Endothelial cell of umbilical vein (primary cell): ENCODE measurements around the gene TEKTIP1. TPM values are rescaled to one million over a fixed set of nuclear protein-coding genes. Genes with fewer than 3 reads are reported as not detected.

Experiments used
- BruUV-seq: library from RNA; stranded (reverse); fragments of 400-500 nt; replicated peaks from 2 replicates; lab custom pipeline; 2021; lab: Mats Ljungman, UMichigan
- CTCF ChIA-PET: fragments of 300-600, 350-600 bp; sonication (Branson Sonifier 250); formaldehyde crosslinking; loops from one replicate; lab custom pipeline; 2021; ENCODE audit warnings: antibody characterized with exemption, inconsistent platforms; lab: Charles Lee
- POLR2A ChIA-PET: fragments of 300-600, 350-600 bp; sonication (Branson Sonifier 250); formaldehyde crosslinking; loops from one replicate; lab custom pipeline; 2021; ENCODE audit warnings: antibody characterized with exemption, inconsistent platforms; lab: Charles Lee
- DNase-seq: peaks from one replicate; pipeline ENCODE4 v3.0.0-alpha.2; 2011; ENCODE audit warnings: low read depth, low spot score
- FAIRE-seq: peaks from 2 replicates; lab custom pipeline; 2011; peaks lifted over from hg19 to GRCh38; lab: Jason Lieb, UNC
- H2AFZ ChIP-seq: 2 replicates; pipeline ENCODE4 v1.6.0; 2012; ENCODE audit warnings: low read depth, low read length, control low read depth, inconsistent platforms
- H3K27ac ChIP-seq: 2 replicates; pipeline ENCODE4 v1.5.1; 2011; ENCODE audit warnings: low read depth, mild to moderate bottlenecking, control low read depth, low read length, moderate library complexity; ENCODE audit not compliant: insufficient read depth
- H3K27me3 ChIP-seq, 2 experiments: 2 replicates each; pipeline versions ENCODE4 v1.6.0 to v1.6.1; 2011; ENCODE audit warnings: low read length in 2 of 2, mixed read lengths in 1 of 2; ENCODE audit not compliant: control insufficient read depth in 2 of 2, insufficient read depth in 2 of 2
- H3K36me3 ChIP-seq, 2 experiments: 2 replicates in 1 of 2; 3 replicates in 1 of 2; pipeline ENCODE4 v1.5.1; 2011; ENCODE audit warnings: low read length in 2 of 2, mild to moderate bottlenecking in 1 of 2, moderate library complexity in 1 of 2; ENCODE audit not compliant: control insufficient read depth in 2 of 2, insufficient read depth in 2 of 2; ENCODE audit errors: extremely low read depth in 1 of 2
- H3K4me1 ChIP-seq: 3 replicates; pipeline ENCODE4 v1.5.1; 2011; ENCODE audit warnings: mild to moderate bottlenecking, low read length; ENCODE audit not compliant: control insufficient read depth, insufficient read depth; ENCODE audit errors: extremely low read depth
- H3K4me2 ChIP-seq: 2 replicates; pipeline ENCODE4 v1.6.1; 2011; ENCODE audit warnings: low read length, control low read depth, mixed read lengths; ENCODE audit not compliant: insufficient read depth
- H3K4me3 ChIP-seq, 3 experiments: fragments of 200-600 bp in 1 of 3; sonication (generic), shearing (Covaris generic) in 1 of 3; replicated peaks in 1 of 3; 2 replicates each; pipeline ENCODE4 v1.5.1; 2011 to 2016; ENCODE audit warnings: control low read depth in 3 of 3, low read length in 3 of 3, mild to moderate bottlenecking in 2 of 3, inconsistent platforms in 1 of 3, low read depth in 1 of 3, moderate library complexity in 1 of 3; ENCODE audit not compliant: insufficient read depth in 1 of 3
- H3K79me2 ChIP-seq: 2 replicates; pipeline ENCODE4 v1.6.0; 2012; ENCODE audit warnings: low read length, inconsistent platforms; ENCODE audit not compliant: control insufficient read depth, insufficient read depth
- H3K9ac ChIP-seq: replicated peaks from 2 replicates; pipeline ENCODE3; 2011; ENCODE audit warnings: low read length, control low read depth; ENCODE audit not compliant: insufficient read depth; ENCODE audit errors: extremely low read depth
- H3K9me1 ChIP-seq: replicated peaks from 3 replicates; pipeline ENCODE4 v1.6.0; 2011; ENCODE audit warnings: mild to moderate bottlenecking, low read length; ENCODE audit not compliant: control insufficient read depth, insufficient read depth; ENCODE audit errors: extremely low read depth
- H3K9me3 ChIP-seq: replicated peaks from 2 replicates; pipeline ENCODE4 v1.5.1; 2012; ENCODE audit warnings: low read length, inconsistent platforms; ENCODE audit not compliant: control insufficient read depth, insufficient read depth
- H4K20me1 ChIP-seq: replicated peaks from 2 replicates; pipeline ENCODE3; 2011; ENCODE audit warnings: mild to moderate bottlenecking, low read length; ENCODE audit not compliant: control insufficient read depth, insufficient read depth; ENCODE audit errors: extremely low read depth
- CTCF ChIP-seq, 2 donors: IDR thresholded peaks; 1 replicate in 1 of 2; 2 replicates in 1 of 2; pipeline ENCODE4 v1.5.1; 2011; ENCODE audit warnings: low read length in 2 of 2, mild to moderate bottlenecking in 2 of 2, moderate library complexity in 2 of 2, control low read depth in 1 of 2, inconsistent platforms in 1 of 2, low read depth in 1 of 2; ENCODE audit not compliant: insufficient read depth in 1 of 2; ENCODE audit errors: extremely low read depth in 1 of 2
- EZH2 ChIP-seq: IDR thresholded peaks from 2 replicates; pipeline ENCODE4 v1.6.1; 2012; ENCODE audit warnings: borderline replicate concordance, low read depth, mild to moderate bottlenecking, moderate library complexity, low read length, inconsistent platforms; ENCODE audit not compliant: severe bottlenecking
- FOS ChIP-seq: IDR thresholded peaks from 2 replicates; pipeline ENCODE4 v1.6.1; 2011; ENCODE audit warnings: mild to moderate bottlenecking, low read length, moderate library complexity, borderline replicate concordance; ENCODE audit not compliant: insufficient read depth
- GATA2 ChIP-seq: IDR thresholded peaks from 2 replicates; pipeline ENCODE4 v1.7.0; 2011; ENCODE audit warnings: low read depth, mild to moderate bottlenecking, moderate library complexity, mixed read lengths, low read length; ENCODE audit not compliant: insufficient read length, insufficient read depth
- JUN ChIP-seq: IDR thresholded peaks from 2 replicates; pipeline ENCODE4 v1.6.1; 2011; ENCODE audit warnings: borderline replicate concordance, low read depth; ENCODE audit not compliant: insufficient read length, insufficient read depth
- MAX ChIP-seq: IDR thresholded peaks from 2 replicates; pipeline ENCODE4 v1.6.1; 2011; ENCODE audit not compliant: insufficient read depth, insufficient read length
- MYC ChIP-seq: IDR thresholded peaks from one replicate; pipeline ENCODE4 v1.6.1; 2011; ENCODE audit warnings: mild to moderate bottlenecking, low read depth, low read length
- POLR2A ChIP-seq: IDR thresholded peaks from 2 replicates; pipeline ENCODE4 v1.6.1; 2012; ENCODE audit warnings: low read depth, mild to moderate bottlenecking, control low read depth, low read length
- POLR2AphosphoS5 ChIP-seq: IDR thresholded peaks from 2 replicates; pipeline ENCODE4 v1.6.1; 2012; ENCODE audit warnings: low read depth, mild to moderate bottlenecking, control low read depth, low read length, moderate library complexity; ENCODE audit not compliant: insufficient read depth
- dilution Hi-C: fragments of 300-500 bp; cut with MboI; formaldehyde crosslinking; loops from one replicate; pipeline ENCODE4 v1.15.0; 2019; ENCODE audit warnings: low sequenced_read_pairs; ENCODE audit not compliant: extremely low pct_ligation_motif_present
- intact Hi-C: fragments of 100-400 bp; cut with micrococcal nuclease; formaldehyde crosslinking; loops from one replicate; pipeline ENCODE4 v1.10.0; 2022
- polyA plus RNA-seq, 4 experiments: library from polyadenylated mRNA; depleted of rRNA in 3 of 4; stranded (reverse) in 3 of 4; unstranded in 1 of 4; fragments of >200 nt; gene quantifications; 2 replicates each; pipeline versions ENCODE4 v1.2.1 to v1.2.3, GENCODE V29; 2011 to 2012; ENCODE audit warnings: missing spikeins in 1 of 4
- total RNA-seq: library from RNA; stranded (reverse); gene quantifications from 2 replicates; pipeline ENCODE4 v1.2.3, GENCODE V29; 2021

Gene TEKTIP1
- total and polyA plus RNA-seq, 2 donors (not counting 3 experiments of a cell fraction or from before 2014, with no cell fraction given), result 0.73 TPM; not detected in 1

- Histone ChIP-seq H3K4me3 (no peak overlapping the region), H3K27me3 (no peaks in the 10 kb centered on the region), H3K9ac (no peak overlapping the region), H3K79me2 (no peaks in the 10 kb centered on the region), H4K20me1 (no peaks in the 10 kb centered on the region), H3K9me1 (no peaks in the 10 kb centered on the region), H3K36me3 (peaks cover 2 to 10% of the 10 kb centered on the region in 2 experiments), H3K4me2 (no peak overlapping the region), H3K4me1 (no peaks in the 10 kb centered on the region), H3K27ac (no peak overlapping the region), H3K9me3 (no peaks in the 10 kb centered on the region), H2AFZ (no peak overlapping the region)
- FAIRE-seq (no peak), DNase-seq (no peak)
- no peak for TF ChIP-seq POLR2A
- TF ChIP-seq CTCF (IDR thresholded peaks at IDR 0.05; ENCODE audit: extremely low read depth in 1 of 2, insufficient read depth in 1 of 2, low read depth in 1 of 2, low read length in 2 of 2), result no peak
- no peak for TF ChIP-seq MAX
- no peak for TF ChIP-seq POLR2AphosphoS5
- TF ChIP-seq MYC, result no peak
- TF ChIP-seq JUN, result no peak
- TF ChIP-seq EZH2, result no peak
- TF ChIP-seq FOS, result no peak
- no peak for TF ChIP-seq GATA2
- dilution Hi-C loops, result no loop called here
- ChIA-PET POLR2A (interaction anchor here (1.4 kb wide), 1 partner anchor 9 kb away, joined by 5 read pairs; no protein-coding TSS in a partner anchor), CTCF (interaction anchor here (0.9 to 2.8 kb wide), 25 partner anchors 9 to 240 kb away, joined by 3 to 34 read pairs (median 4); partner anchors contain the start of genes GIPC3, MFSD12 and TJP3)
- BruUV-seq, result no TSS peak
- intact Hi-C loops, result loop anchor here (1.0 kb wide), 3 partner anchors 73 to 161 kb away; partner anchors contain the start of gene PIP5K1C
These were observed 6.7 kb downstream of the TEKTIP1 start for GRCh38 chr19:3545669-3546034.
